ENCODE data around the gene FIBCD1. TPM values are rescaled to one million over a fixed set of nuclear protein-coding genes. Genes with fewer than 3 reads are reported as not detected.

FIBCD1 gene
- total and polyA plus RNA-seq, 2 experiments from 2014 or later, result 0.43 to 4.0 TPM

DNA sequence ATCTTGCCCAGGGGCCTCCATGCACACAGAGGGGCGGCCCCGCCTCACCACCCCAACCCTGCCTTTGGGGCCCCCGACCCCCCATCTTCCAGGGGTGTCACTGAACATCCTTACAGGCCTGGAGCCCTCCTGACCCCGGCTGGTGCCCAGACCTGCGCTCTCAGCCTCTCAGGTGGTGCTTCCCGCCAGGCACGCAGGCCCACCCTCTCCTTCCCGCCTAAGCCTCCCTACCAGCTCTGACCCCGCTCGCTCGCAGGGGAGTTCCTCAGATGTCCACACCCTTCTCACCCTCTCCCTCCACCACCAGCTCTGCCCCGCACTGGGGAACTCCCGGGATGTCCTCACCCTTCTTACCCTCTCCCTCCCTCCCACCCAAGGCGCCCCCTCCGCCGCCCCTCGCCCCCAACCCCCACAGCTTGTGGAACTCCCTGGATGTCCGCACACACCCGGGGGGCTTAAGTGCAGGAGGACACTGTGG, 30.1 kb downstream of the FIBCD1 start:
- H3K4me3 ChIP-seq, result no peak overlapping the region
- H3K27ac ChIP-seq, result no peak overlapping the region
- TF ChIP-seq, protein P1, sequence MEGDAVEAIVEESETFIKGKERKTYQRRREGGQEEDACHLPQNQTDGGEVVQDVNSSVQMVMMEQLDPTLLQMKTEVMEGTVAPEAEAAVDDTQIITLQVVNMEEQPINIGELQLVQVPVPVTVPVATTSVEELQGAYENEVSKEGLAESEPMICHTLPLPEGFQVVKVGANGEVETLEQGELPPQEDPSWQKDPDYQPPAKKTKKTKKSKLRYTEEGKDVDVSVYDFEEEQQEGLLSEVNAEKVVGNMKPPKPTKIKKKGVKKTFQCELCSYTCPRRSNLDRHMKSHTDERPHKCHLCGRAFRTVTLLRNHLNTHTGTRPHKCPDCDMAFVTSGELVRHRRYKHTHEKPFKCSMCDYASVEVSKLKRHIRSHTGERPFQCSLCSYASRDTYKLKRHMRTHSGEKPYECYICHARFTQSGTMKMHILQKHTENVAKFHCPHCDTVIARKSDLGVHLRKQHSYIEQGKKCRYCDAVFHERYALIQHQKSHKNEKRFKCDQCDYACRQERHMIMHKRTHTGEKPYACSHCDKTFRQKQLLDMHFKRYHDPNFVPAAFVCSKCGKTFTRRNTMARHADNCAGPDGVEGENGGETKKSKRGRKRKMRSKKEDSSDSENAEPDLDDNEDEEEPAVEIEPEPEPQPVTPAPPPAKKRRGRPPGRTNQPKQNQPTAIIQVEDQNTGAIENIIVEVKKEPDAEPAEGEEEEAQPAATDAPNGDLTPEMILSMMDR (IDR thresholded peaks at IDR 0.05; ENCODE audit: low read depth, low read length), result no peak
- H3K9me3 ChIP-seq (ENCODE audit: low read depth), result no peaks in the 10 kb centered on the region
- H3K4me1 ChIP-seq (ENCODE audit: low read depth), result no peaks in the 10 kb centered on the region
- no peaks in the 10 kb centered on the region for H3K27me3 ChIP-seq
- H3K36me3 ChIP-seq, result no peaks in the 10 kb centered on the region
- no peak for DNase-seq (ENCODE audit: low read depth in 1 of 2, low spot score in 1 of 2)

DNA sequence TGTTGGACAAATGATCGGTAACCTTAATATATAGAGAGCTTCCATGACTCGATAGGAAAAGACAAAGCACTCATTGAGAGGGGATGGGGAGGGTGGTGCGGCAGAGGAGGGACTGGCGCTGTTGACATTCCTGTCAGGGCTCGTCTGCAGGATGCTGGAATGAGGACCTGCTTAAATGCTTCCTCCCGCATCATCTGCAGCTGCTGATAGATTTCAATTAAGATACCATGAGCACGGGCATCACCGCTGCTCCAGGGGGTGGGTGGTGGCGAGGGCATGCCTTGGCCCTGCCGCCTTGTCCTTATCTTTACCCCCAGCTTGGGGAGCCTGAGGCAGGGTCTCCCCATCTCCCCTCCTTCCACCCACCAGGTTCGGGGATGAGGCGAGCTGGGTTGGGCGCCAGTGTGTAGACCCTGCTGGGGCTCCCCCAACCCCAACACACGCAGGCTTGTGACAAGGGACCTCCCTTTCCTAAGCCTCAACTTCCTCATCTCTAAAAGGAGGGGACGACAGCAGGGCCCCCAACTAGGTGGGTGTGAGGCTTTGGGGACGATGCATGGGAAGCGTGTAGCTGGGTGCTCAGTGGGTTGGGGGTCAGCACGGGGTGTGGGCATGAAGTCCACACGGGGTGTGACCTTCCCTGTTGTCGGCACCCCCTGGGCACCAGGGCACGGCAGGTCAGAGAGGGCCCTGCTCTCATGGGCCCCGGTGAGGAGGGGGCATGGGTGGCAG, 30.7 kb downstream of the FIBCD1 start:
- TF ChIP-seq, protein P1 (IDR thresholded peaks at IDR 0.05; ENCODE audit: low read depth, low read length), result no peak
- H3K4me1 ChIP-seq (ENCODE audit: low read depth), result no peaks in the 10 kb centered on the region
- no peak overlapping the region for H3K4me3 ChIP-seq
- H3K27me3 ChIP-seq, result no peaks in the 10 kb centered on the region
- H3K9me3 ChIP-seq (ENCODE audit: low read depth), result no peaks in the 10 kb centered on the region
- no peak overlapping the region for H3K27ac ChIP-seq
- DNase-seq (ENCODE audit: low read depth in 1 of 2, low spot score in 1 of 2), result no peak
- H3K36me3 ChIP-seq, result no peaks in the 10 kb centered on the region

DNA sequence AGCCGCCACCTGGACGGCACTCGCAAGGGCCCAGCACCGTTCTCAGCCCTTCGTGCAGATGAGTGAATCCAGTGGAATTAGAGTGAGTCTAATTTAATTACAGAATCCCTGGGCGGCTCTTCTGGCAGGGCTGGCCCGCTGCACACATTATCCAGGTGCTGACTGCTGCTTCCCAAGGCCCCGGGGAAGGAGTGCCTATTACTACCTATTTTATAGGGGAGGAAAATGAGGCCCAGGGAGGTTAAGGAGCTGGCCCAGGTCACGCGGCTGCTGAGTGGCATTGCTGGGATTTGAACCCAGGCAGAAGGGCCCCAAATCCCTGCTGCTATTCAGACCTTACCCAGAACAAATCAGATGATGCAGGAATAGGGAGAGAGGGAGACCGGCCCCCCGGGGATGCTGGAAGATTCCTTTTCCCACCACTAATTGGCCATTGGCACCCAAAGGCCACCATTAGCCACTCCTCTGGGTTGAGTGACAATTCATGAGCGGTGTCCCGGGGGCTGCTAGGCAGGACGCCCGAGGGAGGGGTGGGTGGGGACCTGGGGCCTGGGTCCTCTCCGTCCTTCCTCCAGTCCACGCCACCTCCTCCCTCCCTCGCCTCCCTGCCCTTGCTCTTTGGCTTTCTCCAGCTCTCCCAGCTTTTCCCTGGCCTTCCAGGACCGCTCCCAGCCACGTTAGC, 32.2 kb downstream of the FIBCD1 start:
- Histone ChIP-seq H3K27me3 (no peaks in the 10 kb centered on the region), H3K27ac (no peak overlapping the region), H3K4me1 (ENCODE audit: low read depth) (no peaks in the 10 kb centered on the region), H3K36me3 (no peaks in the 10 kb centered on the region), H3K4me3 (no peak overlapping the region), H3K9me3 (ENCODE audit: low read depth) (no peaks in the 10 kb centered on the region)
- TF ChIP-seq, protein P1 (IDR thresholded peaks at IDR 0.05; ENCODE audit: low read depth, low read length), result no peak
- DNase-seq (ENCODE audit: low read depth in 1 of 2, low spot score in 1 of 2), result no peak

DNA sequence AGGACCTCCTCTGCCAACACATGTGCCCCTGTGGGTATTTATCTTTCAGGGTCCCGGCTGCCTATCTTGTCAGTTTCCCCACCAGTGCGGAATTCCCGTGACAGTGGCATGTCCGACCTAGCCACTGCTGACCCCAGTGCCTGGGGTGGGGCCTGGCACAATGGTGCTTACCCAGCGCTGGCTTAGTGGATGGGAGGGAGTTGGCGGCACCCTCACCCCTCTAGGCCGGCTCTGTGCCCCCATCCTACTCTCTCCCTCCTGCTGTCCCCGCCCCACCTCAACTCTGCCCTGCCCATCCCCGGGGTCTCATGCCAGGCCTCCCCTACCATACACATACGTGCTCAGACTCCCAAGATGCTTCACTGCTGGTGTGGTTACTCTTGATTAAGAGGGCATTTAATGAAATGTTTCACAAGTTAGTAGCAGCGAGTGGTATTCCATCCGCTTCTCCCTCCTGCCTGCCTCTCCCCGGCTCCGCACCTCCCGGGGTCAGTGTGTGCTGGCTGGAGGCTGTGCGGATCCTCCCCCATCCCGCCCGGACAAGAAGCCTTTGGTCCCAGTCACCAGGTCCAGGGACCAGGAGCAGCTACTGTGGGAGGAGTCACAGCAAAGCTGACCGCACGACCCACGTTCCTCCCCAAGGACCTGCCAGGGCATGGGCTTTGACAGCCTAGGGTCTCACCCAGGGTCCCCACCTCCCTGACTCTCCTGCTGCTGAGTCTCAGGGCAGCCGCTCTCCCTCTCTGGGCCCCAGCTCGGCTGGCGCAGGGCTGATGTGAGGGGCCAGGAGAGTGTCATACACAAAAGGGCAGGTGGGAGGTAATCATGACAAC, 32.9 kb downstream of the FIBCD1 start:
- Histone ChIP-seq H3K27me3 (no peaks in the 10 kb centered on the region), H3K4me1 (ENCODE audit: low read depth) (no peaks in the 10 kb centered on the region), H3K27ac (no peak overlapping the region), H3K4me3 (no peak overlapping the region), H3K36me3 (no peaks in the 10 kb centered on the region), H3K9me3 (ENCODE audit: low read depth) (no peaks in the 10 kb centered on the region)
- DNase-seq (ENCODE audit: low read depth in 1 of 2, low spot score in 1 of 2), result no peak
- TF ChIP-seq, protein P1 (IDR thresholded peaks at IDR 0.05; ENCODE audit: low read depth, low read length), result no peak

DNA sequence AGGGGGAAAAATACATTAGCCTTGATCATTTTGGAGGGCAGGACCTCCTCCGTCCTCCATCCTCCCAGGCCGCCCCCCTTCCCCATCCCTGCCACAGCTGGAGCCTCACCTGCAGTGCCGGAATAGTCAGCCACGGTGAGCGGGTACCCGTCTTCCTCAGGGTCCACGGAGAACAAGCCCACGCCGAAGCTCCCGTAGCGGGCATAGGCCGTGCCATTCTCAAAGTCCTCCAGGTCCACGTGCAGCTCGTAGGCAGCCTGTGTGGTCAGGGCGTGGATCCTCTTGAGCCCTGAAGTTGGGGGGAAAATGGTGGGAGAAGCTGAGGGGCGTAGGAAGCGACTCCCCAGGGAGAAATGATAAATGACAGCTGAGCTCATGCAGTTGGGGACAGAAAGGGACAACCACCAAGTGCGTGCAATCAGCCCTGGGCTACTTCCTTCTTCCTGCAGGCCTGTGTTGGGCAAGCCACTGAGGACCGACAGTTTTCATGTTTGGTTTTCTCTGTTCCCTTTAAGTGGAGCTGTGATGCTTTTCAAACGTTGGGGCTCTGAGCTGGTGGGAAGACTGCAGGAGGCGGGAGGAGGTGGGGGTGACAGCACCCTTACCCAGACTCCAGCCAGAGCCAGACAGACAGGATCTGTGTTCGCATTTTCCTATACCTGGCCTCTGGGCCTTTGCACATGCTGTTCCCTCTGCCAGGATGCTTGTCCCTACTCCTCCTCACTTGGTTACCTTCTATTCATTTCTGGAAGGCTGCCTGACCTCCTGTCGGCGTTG, 33.7 kb downstream of the FIBCD1 start:
- H3K27me3 ChIP-seq, result no peaks in the 10 kb centered on the region
- no peaks in the 10 kb centered on the region for H3K4me1 ChIP-seq (ENCODE audit: low read depth)
- H3K36me3 ChIP-seq, result no peaks in the 10 kb centered on the region
- H3K9me3 ChIP-seq (ENCODE audit: low read depth), result no peaks in the 10 kb centered on the region
- H3K27ac ChIP-seq, result no peak overlapping the region
- DNase-seq (ENCODE audit: low read depth in 1 of 2, low spot score in 1 of 2), result no peak
- TF ChIP-seq, protein P1 (IDR thresholded peaks at IDR 0.05; ENCODE audit: low read depth, low read length), result no peak
- no peak overlapping the region for H3K4me3 ChIP-seq
